Fibroblast of villous mesenchyme (primary cell): ENCODE results near the gene PDK2. TPM values are rescaled to one million over a fixed set of nuclear protein-coding genes. Genes with fewer than 3 reads are reported as not detected.

Source experiments
- DNase-seq: peaks from one replicate; pipeline ENCODE4 v3.0.0-alpha.2; 2010; ENCODE audit warnings: low read depth
- H3K4me3 ChIP-seq: 2 replicates; pipeline ENCODE4 v1.5.1; 2011; ENCODE audit warnings: low read depth, mild to moderate bottlenecking, low read length
- total RNA-seq: library from RNA; depleted of rRNA; stranded (reverse); fragments of >200 nt; gene quantifications from 2 replicates; pipeline ENCODE4 v1.2.3, GENCODE V29; 2012
- TF ChIP-seq, protein P1 (sequence below): IDR thresholded peaks from 2 replicates; pipeline ENCODE4 v1.5.1; 2012; ENCODE audit warnings: low read depth, mild to moderate bottlenecking, low read length; ENCODE audit not compliant: insufficient read depth

Gene PDK2
- total RNA-seq, 1 donor: 20.3 TPM

DNA sequence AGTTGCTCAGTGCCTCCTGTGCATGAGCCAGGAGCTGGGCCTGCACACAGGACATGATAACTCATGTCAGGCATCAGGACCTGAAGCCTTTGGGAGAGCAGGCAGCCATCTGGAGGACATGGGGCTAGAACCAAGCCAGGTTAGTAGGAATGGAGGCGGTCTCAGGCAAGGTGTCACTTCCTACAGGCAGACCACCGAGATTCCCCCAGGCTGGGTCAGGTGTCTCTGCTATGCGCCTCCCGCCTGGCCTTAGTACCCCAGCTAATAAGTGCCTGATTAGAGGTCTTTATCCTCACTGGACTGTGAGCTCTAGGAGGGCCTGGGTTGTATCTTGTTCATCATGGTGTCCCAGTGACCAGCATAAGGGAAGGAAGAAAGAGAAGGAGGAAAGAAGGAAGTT is 19.2 kb downstream of the PDK2 start:
- TF ChIP-seq, protein P1, sequence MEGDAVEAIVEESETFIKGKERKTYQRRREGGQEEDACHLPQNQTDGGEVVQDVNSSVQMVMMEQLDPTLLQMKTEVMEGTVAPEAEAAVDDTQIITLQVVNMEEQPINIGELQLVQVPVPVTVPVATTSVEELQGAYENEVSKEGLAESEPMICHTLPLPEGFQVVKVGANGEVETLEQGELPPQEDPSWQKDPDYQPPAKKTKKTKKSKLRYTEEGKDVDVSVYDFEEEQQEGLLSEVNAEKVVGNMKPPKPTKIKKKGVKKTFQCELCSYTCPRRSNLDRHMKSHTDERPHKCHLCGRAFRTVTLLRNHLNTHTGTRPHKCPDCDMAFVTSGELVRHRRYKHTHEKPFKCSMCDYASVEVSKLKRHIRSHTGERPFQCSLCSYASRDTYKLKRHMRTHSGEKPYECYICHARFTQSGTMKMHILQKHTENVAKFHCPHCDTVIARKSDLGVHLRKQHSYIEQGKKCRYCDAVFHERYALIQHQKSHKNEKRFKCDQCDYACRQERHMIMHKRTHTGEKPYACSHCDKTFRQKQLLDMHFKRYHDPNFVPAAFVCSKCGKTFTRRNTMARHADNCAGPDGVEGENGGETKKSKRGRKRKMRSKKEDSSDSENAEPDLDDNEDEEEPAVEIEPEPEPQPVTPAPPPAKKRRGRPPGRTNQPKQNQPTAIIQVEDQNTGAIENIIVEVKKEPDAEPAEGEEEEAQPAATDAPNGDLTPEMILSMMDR: no peak
- no peak for DNase-seq
- no peak overlapping the region for H3K4me3 ChIP-seq

DNA sequence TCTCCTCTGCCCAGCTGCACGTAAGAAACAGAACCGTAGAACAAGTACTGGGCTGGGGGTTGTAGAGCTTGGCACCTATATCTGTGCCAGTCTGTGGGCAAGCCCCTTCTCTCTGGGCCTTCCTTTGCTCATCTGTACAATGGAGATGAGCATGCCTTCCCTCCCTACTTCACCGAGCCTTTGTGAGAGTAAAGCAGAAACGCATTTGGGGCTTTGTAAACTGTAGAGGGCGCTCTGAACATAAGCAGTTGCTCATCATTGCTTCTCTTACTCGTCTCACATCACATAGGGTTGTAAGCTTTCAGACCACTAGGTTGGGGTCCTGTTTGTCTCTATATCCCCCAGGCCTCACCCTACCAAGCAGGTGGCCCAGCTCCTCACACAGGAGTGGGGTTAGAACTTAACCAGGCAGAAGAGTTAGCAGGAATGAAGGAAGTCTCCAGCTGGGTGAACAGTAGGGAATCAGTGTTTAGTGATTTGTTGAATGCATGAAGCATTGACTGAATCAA is 19.8 kb downstream of the PDK2 start:
- H3K4me3 ChIP-seq: no peak overlapping the region
- TF ChIP-seq, protein P1: peak; percentile 72
- DNase-seq: peak; percentile 67

DNA sequence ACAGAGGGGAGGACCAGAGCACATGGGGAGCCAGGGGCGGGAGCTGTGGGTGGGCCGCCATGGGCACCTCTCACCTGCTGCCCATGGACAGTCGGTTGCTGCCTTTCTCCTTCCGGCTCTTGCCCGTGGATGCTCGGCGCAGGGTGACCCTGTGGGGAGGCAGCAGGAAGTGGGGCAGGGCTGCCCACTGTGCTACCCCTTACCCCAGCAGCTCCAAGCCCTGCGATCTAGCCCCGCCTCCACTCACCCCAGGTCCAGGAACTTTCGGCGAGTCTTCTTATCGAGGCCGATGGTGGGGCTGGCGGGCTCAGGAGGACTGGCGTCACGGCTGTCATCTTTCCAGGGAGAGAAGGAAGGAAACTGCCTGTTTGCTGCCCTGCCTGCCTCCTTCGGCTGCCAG is 20.6 kb downstream of the PDK2 start:
- TF ChIP-seq, protein P1: no peak
- no peak overlapping the region for H3K4me3 ChIP-seq
- DNase-seq: no peak

DNA sequence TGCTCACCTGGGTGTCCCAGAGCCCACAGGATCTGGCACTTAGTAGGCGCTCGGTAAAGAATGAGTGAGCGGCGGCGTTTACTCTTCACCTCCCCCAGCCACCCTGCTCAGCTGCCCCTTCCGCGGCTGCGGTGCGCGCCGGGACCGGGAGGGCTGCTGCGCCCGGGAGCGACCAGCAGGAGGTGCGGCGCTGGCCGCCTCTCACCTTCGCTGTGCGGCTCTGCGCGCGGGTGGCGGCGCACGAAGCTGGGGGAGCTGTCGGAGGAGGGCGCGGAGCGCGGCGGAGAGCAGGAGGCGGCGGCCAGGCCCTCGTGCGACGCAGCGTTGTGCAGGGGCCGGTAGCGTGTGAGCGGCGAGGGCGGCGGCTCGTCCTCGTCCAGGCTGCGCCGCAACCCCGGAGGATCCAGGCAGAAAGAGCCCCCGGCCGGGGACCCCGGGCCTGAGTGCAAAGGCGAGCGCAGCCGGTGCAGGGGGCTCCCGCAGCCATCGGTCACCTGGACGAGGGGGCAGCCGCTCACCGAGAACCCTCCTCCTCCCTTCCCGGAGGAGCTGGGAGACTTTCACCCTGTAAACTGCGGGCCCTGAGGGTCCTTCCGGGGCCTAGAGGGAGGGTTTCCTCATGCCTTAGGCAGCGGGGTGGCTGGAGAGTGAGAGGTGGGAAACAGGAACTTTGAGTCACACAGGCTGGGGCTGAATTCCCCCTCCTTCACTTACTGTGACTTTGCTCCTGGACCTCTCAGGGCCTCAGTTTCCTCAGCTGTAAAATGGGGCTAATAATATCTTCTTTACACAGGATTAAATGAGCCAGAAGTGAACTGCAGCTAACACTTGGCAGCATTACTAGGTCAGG is 22.3 kb downstream of the PDK2 start:
- peak; percentile 56 for DNase-seq
- no peak overlapping the region for H3K4me3 ChIP-seq
- TF ChIP-seq, protein P1: peak; percentile 62

DNA sequence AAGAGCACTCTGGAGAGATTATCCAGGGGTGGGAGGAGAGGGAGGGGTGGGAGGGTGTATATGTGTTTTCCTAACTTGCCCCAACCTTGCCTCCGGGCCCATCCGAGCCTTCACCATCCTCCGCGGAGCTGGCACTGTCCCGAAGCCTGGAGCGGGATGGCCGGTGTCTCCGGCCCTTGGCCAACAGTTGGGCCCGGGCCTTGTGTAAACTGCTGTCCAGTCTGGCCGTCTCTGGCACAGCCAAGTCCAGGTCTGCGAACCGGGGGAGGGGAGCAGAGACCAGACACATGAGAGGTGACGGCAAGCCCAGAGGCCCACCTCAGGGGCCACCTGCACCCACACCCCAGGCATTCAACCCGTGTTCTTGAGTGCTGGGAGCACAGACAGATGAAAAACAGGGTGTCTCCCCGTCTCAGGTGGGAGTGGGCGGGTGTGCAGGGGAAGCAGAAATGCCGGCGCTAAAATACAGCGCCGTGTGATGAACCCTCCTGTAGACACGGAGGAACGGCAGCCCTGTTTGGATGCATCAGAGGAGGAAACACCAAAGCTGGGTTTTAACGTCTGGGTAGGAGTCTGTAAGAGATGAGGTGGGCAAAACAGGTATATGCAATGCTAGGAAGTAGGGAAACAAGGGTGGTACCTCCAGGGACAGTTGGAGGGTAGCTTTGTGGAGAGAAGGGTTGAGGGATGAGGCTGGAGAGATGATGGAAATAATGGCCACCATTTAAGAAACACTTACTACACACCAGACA is 23.1 kb downstream of the PDK2 start:
- no peak for DNase-seq
- H3K4me3 ChIP-seq: no peak overlapping the region
- TF ChIP-seq, protein P1: no peak

DNA sequence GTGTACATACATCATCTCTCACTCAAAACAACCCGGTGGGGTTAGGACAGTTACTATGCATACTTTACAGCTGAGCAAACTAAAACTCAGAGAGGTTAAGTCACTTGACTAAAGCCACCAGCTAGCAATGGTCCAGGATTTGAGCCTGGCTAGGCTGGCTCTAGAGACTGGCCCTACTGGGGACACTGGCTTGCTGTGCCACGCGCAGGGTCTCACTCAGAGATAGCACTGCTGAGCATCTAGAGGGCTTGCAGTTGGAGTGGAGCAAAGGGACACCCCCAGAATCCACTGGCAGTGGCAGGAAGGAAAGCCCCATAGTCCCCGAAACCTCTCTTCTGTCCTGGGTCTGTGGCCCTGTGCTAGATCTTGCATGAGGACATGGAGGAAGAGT is 23.7 kb downstream of the PDK2 start:
- H3K4me3 ChIP-seq: no peak overlapping the region
- DNase-seq: no peak
- TF ChIP-seq, protein P1: no peak
